AG08396 (cell line): Measurements from ENCODE around the gene EXOC6B.

Experiments
- DNase-seq: peaks from one replicate; pipeline ENCODE4 v3.0.0; 2012; ENCODE audit warnings: low spot score, mixed read lengths

EXOC6B gene

GRCh38 chr2:72349016-72349415 is 476.8 kb downstream of the EXOC6B start:
- DNase-seq: no peak

GRCh38 chr2:72347081-72347480 is 478.8 kb downstream of the EXOC6B start:
- no peak for DNase-seq

- no peak for DNase-seq
Measured at GRCh38 chr2:72341639-72342038, 484.2 kb downstream of the EXOC6B start.

- DNase-seq: no peak
Measured at GRCh38 chr2:72340665-72341064, 485.2 kb downstream of the EXOC6B start.

GRCh38 chr2:72338076-72338475 is 487.8 kb downstream of the EXOC6B start:
- DNase-seq: no peak

GRCh38 chr2:72332720-72333119 is 493.1 kb downstream of the EXOC6B start:
- DNase-seq: no peak

- DNase-seq: no peak
Measured at GRCh38 chr2:72330652-72331051, 495.2 kb downstream of the EXOC6B start.

GRCh38 chr2:72326759-72327158 is 499.1 kb downstream of the EXOC6B start:
- DNase-seq: no peak

- peak; percentile 13 for DNase-seq
Measured at GRCh38 chr2:72325592-72326422, 500.0 kb downstream of the EXOC6B start.

GRCh38 chr2:72316774-72317173 is 509.1 kb downstream of the EXOC6B start:
- no peak for DNase-seq

- no peak for DNase-seq
Measured at GRCh38 chr2:72300147-72300684, 525.6 kb downstream of the EXOC6B start.

- DNase-seq: no peak
Measured at GRCh38 chr2:72293620-72294019, 532.2 kb downstream of the EXOC6B start.

GRCh38 chr2:72292433-72292832 is 533.4 kb downstream of the EXOC6B start:
- no peak for DNase-seq

- no peak for DNase-seq
Measured at GRCh38 chr2:72291059-72291458, 534.8 kb downstream of the EXOC6B start.

GRCh38 chr2:72289736-72290135 is 536.1 kb downstream of the EXOC6B start:
- no peak for DNase-seq

GRCh38 chr2:72289283-72289682 is 536.5 kb downstream of the EXOC6B start:
- DNase-seq: peak; percentile 18

GRCh38 chr2:72278046-72278445 is 547.8 kb downstream of the EXOC6B start:
- DNase-seq: peak; percentile 29

GRCh38 chr2:72276876-72277275 is 549.0 kb downstream of the EXOC6B start:
- no peak for DNase-seq

GRCh38 chr2:72276356-72276755 is 549.5 kb downstream of the EXOC6B start:
- no peak for DNase-seq

GRCh38 chr2:72275084-72275483 is 550.7 kb downstream of the EXOC6B start:
- DNase-seq: no peak

- no peak for DNase-seq
Measured at GRCh38 chr2:72274380-72274797, 551.4 kb downstream of the EXOC6B start.

- DNase-seq: no peak
Measured at GRCh38 chr2:72273384-72273783, 552.4 kb downstream of the EXOC6B start.

GRCh38 chr2:72271766-72272641 is 553.8 kb downstream of the EXOC6B start:
- no peak for DNase-seq
